Measurements from ENCODE around the gene SPOPL. TPM values are rescaled to one million over a fixed set of nuclear protein-coding genes. Genes with fewer than 3 reads are reported as not detected.

SPOPL gene
- total RNA-seq, 2 donors from 2014 or later: 12.1 to 14.4 TPM

GRCh38 chr2:138490673-138491494, 10.7 kb upstream of the SPOPL start:
- no peaks in the 10 kb centered on the region for H3K27me3 ChIP-seq
- DNase-seq (ENCODE audit: low spot score): no peak
- TF ChIP-seq CTCF (IDR thresholded peaks at IDR 0.05): no peak
- H3K36me3 ChIP-seq: no peaks in the 10 kb centered on the region
- no peak overlapping the region for H3K4me3 ChIP-seq
- H3K4me1 ChIP-seq: no peaks in the 10 kb centered on the region
- H3K27ac ChIP-seq: no peak overlapping the region
- H3K9me3 ChIP-seq: no peaks in the 10 kb centered on the region

DNA sequence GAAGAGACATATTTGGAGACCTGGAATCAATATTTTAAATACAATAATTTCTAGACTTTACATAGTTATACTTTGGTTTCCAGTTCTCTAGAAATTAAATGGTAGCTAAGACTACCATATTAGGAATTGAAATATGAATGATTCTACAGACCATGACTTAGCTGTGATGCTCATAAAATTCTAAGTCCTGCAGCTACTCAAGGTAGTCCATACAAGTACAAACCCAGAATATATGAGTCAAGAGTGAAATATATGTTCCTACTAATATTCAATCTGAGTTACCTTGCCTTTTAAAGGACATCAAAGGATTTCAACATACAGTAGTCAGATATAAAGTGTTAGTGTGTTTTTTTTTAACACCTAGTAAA, 10.1 kb upstream of the SPOPL start:
- Histone ChIP-seq H3K27ac (no peak overlapping the region), H3K9me3 (no peaks in the 10 kb centered on the region), H3K4me1 (no peaks in the 10 kb centered on the region), H3K36me3 (no peaks in the 10 kb centered on the region), H3K4me3 (no peak overlapping the region), H3K27me3 (no peaks in the 10 kb centered on the region)
- DNase-seq (ENCODE audit: low spot score): no peak
- TF ChIP-seq CTCF (IDR thresholded peaks at IDR 0.05): no peak

GRCh38 chr2:138492160-138492559, 9.4 kb upstream of the SPOPL start:
- no peak overlapping the region for H3K27ac ChIP-seq
- no peaks in the 10 kb centered on the region for H3K36me3 ChIP-seq
- no peak overlapping the region for H3K4me3 ChIP-seq
- H3K4me1 ChIP-seq: no peaks in the 10 kb centered on the region
- TF ChIP-seq CTCF (IDR thresholded peaks at IDR 0.05): no peak
- no peak for DNase-seq (ENCODE audit: low spot score)
- no peaks in the 10 kb centered on the region for H3K27me3 ChIP-seq
- H3K9me3 ChIP-seq: no peaks in the 10 kb centered on the region

DNA sequence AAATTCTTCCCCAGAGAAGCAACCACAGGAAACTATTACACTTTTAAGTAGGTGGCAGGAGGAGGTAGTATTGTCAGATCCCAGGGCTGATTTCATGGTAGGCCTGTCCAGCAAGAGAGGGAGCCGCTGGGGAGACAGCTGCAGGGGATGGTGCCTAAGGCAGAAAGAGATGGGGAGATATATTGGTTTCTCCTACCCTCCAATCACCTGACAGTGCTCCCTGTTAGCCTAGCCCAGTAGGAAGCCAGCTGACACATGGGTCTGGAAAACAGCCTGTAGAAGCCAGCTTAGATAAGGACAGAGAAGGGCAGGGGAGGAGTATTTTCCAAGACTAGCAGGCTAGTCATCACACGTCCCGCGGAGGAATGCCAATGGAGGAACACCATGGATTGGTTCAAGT, 8.2 kb upstream of the SPOPL start:
- DNase-seq (ENCODE audit: low spot score): no peak
- no peaks in the 10 kb centered on the region for H3K9me3 ChIP-seq
- no peaks in the 10 kb centered on the region for H3K4me1 ChIP-seq
- TF ChIP-seq CTCF (IDR thresholded peaks at IDR 0.05): no peak
- H3K4me3 ChIP-seq: no peak overlapping the region
- no peak overlapping the region for H3K27ac ChIP-seq
- no peaks in the 10 kb centered on the region for H3K36me3 ChIP-seq
- H3K27me3 ChIP-seq: no peaks in the 10 kb centered on the region

- Histone ChIP-seq H3K9me3 (no peaks in the 10 kb centered on the region), H3K4me3 (no peak overlapping the region), H3K27me3 (no peaks in the 10 kb centered on the region), H3K4me1 (no peaks in the 10 kb centered on the region), H3K36me3 (no peaks in the 10 kb centered on the region), H3K27ac (no peak overlapping the region)
- no peak for DNase-seq (ENCODE audit: low spot score)
- TF ChIP-seq CTCF (IDR thresholded peaks at IDR 0.05): no peak
Observed at GRCh38 chr2:138494265-138494966, 7.2 kb upstream of the SPOPL start.

Measured in right atrium auricular region (tissue), 2 donors.